HG02678 (cell line): Measurements from ENCODE around the gene FRY.

Source experiments
- ATAC-seq: cut with Tn5 transposase; IDR thresholded peaks from one replicate; pipeline ENCODE4 v1.9.1; 2021; ENCODE audit warnings: mild to moderate bottlenecking, moderate library complexity; ENCODE audit not compliant: unreplicated experiment

FRY gene

DNA sequence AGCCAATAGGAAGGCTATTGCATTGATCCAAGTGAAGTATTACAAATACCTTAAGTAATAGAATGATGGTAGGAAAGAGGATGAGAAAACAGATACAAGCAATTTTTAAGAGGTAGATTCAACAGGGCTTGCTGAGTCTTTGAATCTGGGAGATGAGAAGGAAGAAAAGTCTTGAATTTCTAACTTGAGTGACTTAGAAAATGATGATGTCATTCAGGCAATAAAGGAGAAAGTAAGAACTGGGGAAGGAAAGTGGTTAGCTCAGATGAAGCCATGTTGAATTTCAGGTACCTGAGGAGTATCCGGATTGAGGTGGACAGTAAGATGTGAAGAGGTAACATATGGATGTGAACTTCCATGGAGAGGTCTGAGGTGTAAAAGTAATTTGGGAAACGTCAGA lies 15.5 kb upstream of the FRY start:
- no peak for ATAC-seq

DNA sequence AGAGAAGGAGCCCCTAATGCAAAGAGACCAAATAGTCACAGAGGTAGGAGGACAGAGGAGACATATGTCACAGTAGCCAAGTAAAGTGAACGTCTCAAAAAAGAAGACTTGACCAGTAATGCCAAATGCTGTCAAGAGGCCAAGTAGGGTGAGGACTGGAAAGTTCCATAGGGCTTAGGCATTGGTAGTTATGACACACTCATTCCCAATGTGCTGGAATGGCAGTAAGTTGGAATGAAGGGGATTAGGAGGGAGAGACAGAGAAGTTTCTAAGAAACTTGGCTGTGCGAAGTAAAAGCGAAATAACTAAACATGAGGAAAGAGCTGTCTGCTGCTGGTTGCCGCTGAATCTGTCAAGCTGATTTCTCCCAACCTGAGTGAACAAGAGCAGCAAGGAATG lies 14.9 kb upstream of the FRY start:
- no peak for ATAC-seq

DNA sequence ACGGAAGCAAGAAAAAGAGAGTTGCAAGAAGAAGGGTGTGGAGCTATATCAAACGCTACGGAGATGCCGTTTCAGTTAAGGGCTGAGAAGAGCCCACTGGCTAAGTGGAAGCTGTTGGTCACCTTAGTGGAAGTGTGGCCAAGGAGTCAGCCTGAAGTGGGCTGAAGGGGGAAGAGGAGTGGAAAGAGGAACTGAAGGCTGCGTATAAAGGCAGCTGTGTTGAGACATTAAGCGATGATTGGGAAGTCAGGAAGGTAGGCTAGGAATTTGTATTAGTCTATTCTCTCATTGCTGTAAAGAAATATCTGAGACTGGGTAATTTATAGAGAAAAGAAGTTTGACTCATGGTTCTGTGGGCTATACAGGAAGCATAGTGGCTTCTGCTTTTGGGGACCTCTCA lies 14.1 kb upstream of the FRY start:
- ATAC-seq, result no peak

- ATAC-seq, result peak; percentile 79
Measured at GRCh38 chr13:32019612-32020233, 11.9 kb upstream of the FRY start.

- no peak for ATAC-seq
Measured at GRCh38 chr13:32021785-32022184, 9.8 kb upstream of the FRY start.

- no peak for ATAC-seq
Measured at GRCh38 chr13:32022311-32022710, 9.3 kb upstream of the FRY start.

DNA sequence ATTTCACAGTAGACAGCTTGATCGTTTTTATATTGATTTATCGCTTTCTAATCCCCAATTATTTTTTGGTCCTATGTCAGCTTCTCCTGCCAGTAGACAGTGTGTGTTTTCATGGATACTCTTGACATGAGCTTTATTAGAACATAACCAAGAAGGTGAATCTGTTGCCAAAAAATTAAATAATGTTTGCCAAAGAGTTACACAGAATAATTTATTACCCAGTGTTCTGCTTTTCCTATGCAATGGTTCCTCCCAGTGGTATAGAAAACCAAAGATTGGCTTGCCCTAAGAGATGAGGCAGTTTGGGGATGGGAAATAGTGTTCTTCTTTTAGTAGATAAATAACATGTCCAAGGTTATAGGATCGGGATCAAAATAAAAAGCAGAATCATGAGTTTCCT lies 8.5 kb upstream of the FRY start:
- ATAC-seq, result no peak

- no peak for ATAC-seq
Measured at GRCh38 chr13:32023698-32024097, 7.9 kb upstream of the FRY start.

GRCh38 chr13:32024750-32025149 lies 6.8 kb upstream of the FRY start:
- no peak for ATAC-seq

DNA sequence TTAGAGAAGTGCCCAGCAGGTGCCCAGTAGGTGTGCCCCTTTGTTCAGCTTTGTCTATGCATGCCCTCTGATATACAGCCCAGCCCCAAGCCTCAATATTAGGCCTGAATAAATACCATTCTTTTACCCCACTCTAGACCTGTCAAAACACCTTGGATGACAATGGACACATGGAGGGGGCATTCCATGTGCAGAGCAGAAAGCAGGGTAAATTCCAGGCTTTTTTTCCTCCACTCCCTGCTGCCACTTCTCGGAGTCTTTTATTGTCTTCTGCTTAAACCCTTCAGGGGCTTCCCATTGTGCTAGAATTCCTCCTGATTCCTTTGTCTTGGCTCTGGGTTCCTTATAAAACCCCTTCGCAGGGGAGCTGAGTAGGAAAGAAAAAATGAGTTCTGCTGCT lies 5.8 kb upstream of the FRY start:
- ATAC-seq, result no peak

- ATAC-seq, result no peak
Measured at GRCh38 chr13:32026623-32027022, 5.0 kb upstream of the FRY start.

- no peak for ATAC-seq
Measured at GRCh38 chr13:32028711-32029110, 2.9 kb upstream of the FRY start.

DNA sequence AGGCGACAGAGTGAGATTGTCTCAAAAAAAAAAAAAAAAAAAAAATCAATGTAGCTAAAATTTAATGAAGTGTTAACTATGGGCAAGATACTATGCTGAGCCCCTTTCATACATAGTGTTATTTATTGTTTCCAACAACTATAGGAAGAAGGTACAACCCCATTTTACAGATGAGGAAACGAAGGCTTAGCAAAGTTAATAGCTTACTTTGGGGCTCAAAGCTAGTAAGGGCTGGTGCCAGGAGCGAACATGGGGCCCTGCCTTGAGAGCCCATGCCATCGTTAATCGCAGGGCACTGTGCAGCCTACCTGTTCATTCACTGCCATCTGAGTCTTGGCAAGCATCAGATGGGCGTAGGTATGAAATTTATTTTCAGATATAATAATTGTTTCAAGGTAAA lies 1.9 kb upstream of the FRY start:
- ATAC-seq, result no peak

- no peak for ATAC-seq
Measured at GRCh38 chr13:32031815-32032370, 319 bp downstream of the FRY start.

DNA sequence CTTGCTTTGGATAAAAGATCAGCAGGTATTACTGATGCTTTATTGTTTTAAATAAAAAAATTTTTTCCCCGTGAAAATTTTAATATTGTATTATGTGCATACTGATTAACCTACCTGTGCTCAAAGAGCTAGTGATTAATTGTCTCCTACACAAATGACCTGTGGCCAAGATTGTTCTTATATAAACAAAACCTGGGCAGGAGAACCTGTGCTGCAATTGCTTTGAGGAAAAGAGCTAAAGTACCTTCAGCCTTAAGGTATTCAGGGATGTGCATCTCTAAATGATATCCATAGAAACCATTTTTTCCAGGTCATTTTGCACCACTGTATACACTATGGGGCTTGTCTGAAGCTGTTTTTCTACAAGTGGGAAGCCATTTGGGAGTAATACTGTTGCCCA lies 1.2 kb downstream of the FRY start:
- ATAC-seq, result no peak

DNA sequence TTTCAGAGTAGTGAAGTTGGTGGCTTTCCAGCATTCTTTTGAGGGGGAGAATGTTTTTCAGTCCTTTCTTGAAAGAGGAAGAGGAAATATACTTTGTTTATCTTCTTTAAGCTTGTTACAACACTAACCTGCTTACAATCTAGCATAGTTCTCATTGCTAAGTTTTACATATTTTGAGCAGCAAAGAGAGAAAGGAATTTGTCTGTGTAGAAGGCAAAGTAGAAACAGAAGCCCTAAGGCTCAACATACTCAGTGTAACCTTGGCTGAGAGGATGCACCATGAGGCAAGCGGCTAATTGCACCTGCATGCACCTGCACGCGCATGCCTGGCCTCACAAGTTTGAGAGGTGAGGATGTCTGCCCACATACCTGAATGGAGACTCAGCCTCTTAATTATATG lies 2.2 kb downstream of the FRY start:
- no peak for ATAC-seq

GRCh38 chr13:32035716-32036115 lies 4.1 kb downstream of the FRY start:
- no peak for ATAC-seq

- no peak for ATAC-seq
Measured at GRCh38 chr13:32036126-32036695, 4.6 kb downstream of the FRY start.

DNA sequence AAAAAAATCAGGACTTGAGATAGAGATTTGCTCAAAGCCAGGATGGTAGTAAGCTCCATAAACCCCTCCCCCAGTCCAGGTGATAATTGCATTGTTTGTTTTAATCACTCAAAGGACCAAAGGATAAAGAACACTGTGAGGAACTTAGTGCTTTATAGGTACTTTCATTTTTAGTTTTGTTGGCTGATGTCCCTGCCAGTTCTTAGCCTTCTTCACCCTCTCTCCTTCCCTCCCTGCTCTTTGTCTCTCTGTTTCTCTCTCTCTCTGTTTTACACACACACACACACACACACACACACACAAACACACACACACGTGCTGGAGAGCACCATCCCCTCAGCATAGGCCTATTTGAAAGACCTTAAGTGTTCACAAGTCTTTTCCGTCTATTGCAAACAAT lies 5.2 kb downstream of the FRY start:
- ATAC-seq, result no peak

DNA sequence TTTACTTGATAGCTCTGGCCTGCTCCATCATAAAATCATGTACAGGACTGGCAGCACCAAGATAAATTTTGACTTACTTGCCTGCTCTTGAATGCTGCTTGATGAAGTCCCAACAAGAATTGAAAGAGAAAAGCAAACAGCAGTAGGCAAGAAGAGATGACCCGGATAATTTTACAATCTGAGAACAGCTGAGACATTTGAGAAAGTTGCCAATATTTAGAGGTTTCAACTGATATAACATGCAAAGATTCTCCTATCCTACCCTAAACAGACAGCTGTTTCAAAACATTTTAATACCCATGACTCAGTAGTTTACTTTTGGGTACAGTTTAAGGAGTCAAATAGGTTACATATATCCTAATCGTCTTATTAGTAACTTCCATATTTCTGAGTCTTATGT lies 5.9 kb downstream of the FRY start:
- ATAC-seq, result no peak

DNA sequence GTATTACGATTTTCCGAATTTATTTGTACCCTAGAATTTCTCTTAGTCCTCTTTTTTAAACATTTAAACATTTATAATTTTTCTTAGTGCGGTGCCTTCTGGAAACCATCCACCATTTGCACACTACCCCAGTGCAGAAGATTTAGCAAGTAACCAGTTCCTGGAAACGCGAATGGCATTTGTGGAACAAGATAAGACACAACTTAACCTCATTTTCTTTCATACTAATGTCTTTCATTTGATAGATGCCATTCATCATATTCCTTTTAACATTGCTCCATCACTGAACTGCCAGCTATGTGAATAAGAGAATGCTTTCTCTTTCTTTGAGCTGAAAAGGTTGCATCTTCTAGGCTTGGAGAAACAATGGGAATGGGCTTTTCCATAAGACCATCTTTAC lies 6.8 kb downstream of the FRY start:
- ATAC-seq, result no peak

DNA sequence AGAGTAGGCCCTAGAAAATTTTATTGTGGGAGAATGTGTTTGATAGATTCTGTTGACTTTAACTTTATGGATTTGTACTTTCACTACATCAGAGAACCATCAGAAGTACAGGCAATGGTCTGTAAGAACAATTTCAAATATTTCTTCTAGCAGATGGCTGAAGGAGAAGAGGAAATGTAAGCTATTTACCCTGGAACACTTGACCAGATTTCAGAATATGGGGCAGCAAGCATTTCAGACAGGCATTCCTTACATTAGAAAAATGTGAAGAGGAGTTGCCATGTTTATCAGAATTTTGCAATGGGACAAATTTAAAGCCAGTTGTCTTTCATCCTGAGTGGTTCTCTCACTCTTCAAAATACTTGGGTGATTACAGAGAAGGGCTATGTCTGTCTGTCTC lies 7.5 kb downstream of the FRY start:
- no peak for ATAC-seq

DNA sequence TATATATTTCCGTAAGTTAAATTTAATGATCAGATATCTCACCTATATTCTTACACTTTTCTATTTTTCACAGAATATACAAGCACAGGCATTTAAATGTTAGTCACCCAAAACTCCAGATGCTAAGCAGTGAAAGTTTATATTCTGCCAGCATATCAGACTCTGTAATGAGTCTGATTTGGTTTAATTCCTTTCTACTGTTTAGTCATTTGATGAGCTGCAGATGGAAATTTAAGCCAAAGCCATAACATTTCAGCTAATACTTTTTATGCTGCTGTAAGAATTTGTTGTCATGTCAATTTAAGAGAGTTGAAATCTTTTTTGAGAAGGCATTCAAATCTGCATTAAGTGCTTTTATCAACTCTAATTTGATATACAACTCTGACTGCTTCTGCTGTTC lies 8.0 kb downstream of the FRY start:
- ATAC-seq, result no peak
